ENCODE results near the gene FLG2. TPM values are rescaled to one million over a fixed set of nuclear protein-coding genes. Genes with fewer than 3 reads are reported as not detected.

The FLG2 gene
- total RNA-seq: not detected

DNA sequence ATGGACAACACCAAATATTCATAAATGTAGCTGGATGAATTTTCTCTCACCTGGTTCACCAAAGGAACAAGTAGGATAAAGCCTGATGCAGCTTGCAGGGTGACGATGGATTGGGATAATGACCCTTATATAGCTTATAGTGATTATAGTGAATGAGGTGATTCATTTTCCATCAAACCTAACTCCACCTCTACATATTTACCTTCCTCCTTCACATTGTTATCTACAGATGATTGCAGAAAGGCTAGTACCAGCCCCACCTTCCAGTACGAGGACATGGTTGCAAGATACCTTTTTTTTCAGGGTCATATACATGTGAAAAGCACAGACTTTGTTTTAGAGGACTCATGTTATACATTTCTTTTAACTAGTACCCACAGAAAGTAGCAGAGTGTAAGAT, at the start of gene FLG2:
Gene FLG2, minus strand, starts transcription at position 101 of the 400 bp plus-strand sequence. CDS start 1,122 bp downstream, outside the sequence.

DNA sequence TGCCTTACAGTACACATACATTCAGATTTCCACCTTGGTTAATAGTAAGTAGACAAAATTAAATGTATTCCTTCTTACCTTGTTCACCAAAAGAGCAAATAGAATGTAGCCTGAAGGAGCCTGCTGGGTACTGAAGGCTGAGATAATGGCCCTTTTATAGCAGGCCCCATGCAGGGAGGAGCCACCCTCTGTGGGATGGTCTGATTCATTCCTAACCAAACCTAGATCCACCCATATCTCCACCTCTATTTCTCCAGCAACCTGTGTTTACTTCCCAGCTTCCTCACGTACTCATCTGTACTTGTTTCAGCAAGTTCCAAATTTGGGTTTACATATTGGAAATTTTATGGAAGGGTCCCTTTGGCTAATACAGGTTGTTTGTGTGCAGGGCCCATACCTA, 34.7 kb downstream of the FLG2 start, which contains the start of gene FLG:
Gene FLG, minus strand, starts transcription at position 129 of the 400 bp plus-strand sequence. CDS start 9,783 bp downstream, outside the sequence.

Small RNA genes lying within 50 kb of the gene (small RNA-seq; reads per million reads assigned to genes)
- not detected for gene HMGN3P1 (ENCODE audit: low replicate concordance)

Other genes with a start within 250 kb of the FLG2 start
- under 0.01 TPM for gene TCHH, start 244.6 kb downstream of the FLG2 start, total RNA-seq
- gene RPTN, start 200.8 kb downstream of the FLG2 start, total RNA-seq: not detected
- not detected for gene HRNR, start 135.8 kb downstream of the FLG2 start, total RNA-seq
- gene FLG, start 34.8 kb downstream of the FLG2 start, total RNA-seq: not detected
- gene CRNN, start 54.3 kb upstream of the FLG2 start, total RNA-seq: not detected
- not detected for gene LCE5A, start 150.8 kb upstream of the FLG2 start, total RNA-seq
- gene CRCT1, start 154.5 kb upstream of the FLG2 start, total RNA-seq: not detected
- not detected for gene LCE3E, start 206.8 kb upstream of the FLG2 start, total RNA-seq
- gene LCE3D, start 220.5 kb upstream of the FLG2 start, total RNA-seq: not detected
- not detected for gene LCE3C, start 240.2 kb upstream of the FLG2 start, total RNA-seq